Activated CD4-positive, alpha-beta T cell treated with anti-CD3 and anti-CD28 coated beads, Interleukin-2, amount 10 ng/mL, durations not matched to agents 24 days and 14 days (primary cell): ENCODE measurements around the gene RFXANK. TPM values are rescaled to one million over a fixed set of nuclear protein-coding genes. Genes with fewer than 3 reads are reported as not detected.
"Not testable (repeated sequence)": the region's sequence is repeated elsewhere in the genome, so short reads cannot be mapped to it uniquely, and the experiment has no call there.

Source experiments
- DNase-seq: peaks from one replicate; pipeline ENCODE4 v3.0.0; 2022
- H3K27ac Mint-ChIP-seq: one replicate; pipeline ENCODE4 v1.8.0; 2022; ENCODE audit warnings: mild to moderate bottlenecking, mixed read lengths
- H3K27me3 Mint-ChIP-seq: one replicate; pipeline ENCODE4 v1.8.0; 2022; ENCODE audit warnings: mixed read lengths
- H3K36me3 Mint-ChIP-seq: one replicate; pipeline ENCODE4 v1.8.0; 2022; ENCODE audit warnings: low read depth, mild to moderate bottlenecking, mixed read lengths
- H3K4me1 Mint-ChIP-seq: one replicate; pipeline ENCODE4 v1.8.0; 2021; ENCODE audit warnings: mixed read lengths
- H3K4me3 Mint-ChIP-seq: one replicate; pipeline ENCODE4 v1.8.0; 2022; ENCODE audit warnings: mild to moderate bottlenecking, moderate library complexity, mixed read lengths
- H3K9me3 Mint-ChIP-seq: one replicate; pipeline ENCODE4 v1.8.0; 2021; ENCODE audit warnings: mixed read lengths
- intact Hi-C: fragments of 100-400 bp; cut with micrococcal nuclease; formaldehyde crosslinking; loops from one replicate; pipeline ENCODE4 v1.15.1; 2023
- total RNA-seq: library from RNA; stranded (reverse); gene quantifications from 2 replicates; pipeline ENCODE4 v1.2.3, GENCODE V29; 2022

The RFXANK gene
- total RNA-seq, 1 donor from 2014 or later, result 111 TPM

DNA sequence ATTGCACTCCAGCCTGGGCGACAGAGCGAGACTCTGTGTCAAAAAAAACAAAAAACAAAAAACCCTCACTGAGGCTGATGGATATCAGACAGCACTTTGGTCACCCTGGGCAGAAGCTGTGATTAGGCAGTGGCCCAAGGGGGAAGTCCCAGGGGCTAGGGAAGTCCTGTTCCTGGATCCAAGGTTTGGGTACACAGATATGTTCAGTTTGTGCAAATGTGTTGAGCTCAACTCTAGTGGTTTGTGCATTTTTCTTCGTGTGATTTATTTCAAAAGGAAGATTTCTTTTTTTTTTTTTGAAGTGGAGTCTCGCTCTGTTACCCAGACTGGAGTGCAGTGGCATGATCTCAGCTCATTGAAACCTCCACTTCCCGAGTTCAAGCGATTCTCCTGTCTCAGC lies 34.2 kb upstream of the RFXANK start:
- H3K27ac Mint-ChIP-seq, result no peak overlapping the region
- peaks cover 2% of the 10 kb centered on the region for H3K4me1 Mint-ChIP-seq

DNA sequence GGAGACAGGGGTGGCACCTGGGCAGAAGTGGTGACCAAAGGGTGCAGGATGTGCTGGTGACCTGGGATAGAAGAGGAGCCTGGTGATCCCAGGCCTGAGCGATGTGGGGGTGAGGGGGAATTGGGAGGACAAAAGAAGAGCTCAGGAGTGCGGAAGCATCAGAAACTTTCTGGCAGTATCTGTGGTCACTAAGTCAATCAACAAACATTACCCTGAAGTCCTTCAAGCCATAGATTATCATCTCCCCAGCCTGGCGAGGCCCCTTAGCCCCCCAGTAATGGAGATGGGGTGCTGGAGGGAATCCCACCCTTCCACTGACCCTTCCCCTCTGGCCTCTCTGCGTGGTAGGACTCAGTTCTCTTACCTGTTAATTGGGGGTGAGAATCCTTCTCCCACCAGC lies 32.5 kb upstream of the RFXANK start:
- no peak for DNase-seq
- intact Hi-C loops, result no loop called here

More for the DNA sequence above, 34.2 kb upstream of the RFXANK start:
- H3K36me3 Mint-ChIP-seq, result peaks cover 9% of the 10 kb centered on the region
- no peak for DNase-seq
- no peaks in the 10 kb centered on the region for H3K9me3 Mint-ChIP-seq
- H3K27me3 Mint-ChIP-seq, result no peaks in the 10 kb centered on the region
- intact Hi-C loops, result no loop called here
- H3K4me3 Mint-ChIP-seq, result no peak overlapping the region

DNA sequence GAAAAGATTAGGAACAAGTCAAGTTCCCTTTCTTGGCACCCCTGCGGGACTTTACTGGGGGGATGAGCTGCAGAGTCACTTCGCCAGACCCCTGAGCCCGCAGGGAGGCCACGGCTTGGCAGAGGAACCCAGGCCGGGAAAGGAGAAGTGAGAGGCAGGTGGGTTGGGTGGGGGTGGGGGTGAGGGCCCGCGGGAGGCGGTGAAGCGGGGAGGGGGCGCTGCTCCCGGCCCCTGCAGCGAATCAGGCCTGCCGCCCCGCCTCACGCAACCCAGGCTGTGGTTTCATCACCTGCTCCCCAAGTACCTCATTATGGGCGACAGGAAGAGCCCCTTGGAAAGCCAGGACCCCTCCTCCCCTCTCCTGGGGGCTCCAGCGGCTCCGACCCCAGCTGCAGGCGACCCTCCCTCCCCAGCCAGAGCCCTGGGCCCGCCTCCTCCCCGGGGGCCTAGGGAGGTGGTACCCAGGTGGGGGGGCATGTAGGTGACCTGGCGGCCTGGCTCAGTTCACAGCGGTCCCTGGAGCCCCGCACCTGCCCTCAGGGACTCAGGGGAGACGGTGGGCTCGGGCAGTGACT lies 31.5 kb upstream of the RFXANK start:
- Mint-ChIP-seq H3K9me3 (no peaks in the 10 kb centered on the region), H3K4me1 (peaks cover 2% of the 10 kb centered on the region), H3K36me3 (peaks cover 8% of the 10 kb centered on the region), H3K4me3 (no peak overlapping the region), H3K27me3 (no peaks in the 10 kb centered on the region), H3K27ac (no peak overlapping the region)
- DNase-seq, result no peak
- intact Hi-C loops, result no loop called here

More for the DNA sequence above, 32.5 kb upstream of the RFXANK start:
- peaks cover 9% of the 10 kb centered on the region for H3K36me3 Mint-ChIP-seq
- no peaks in the 10 kb centered on the region for H3K9me3 Mint-ChIP-seq
- no peak overlapping the region for H3K4me3 Mint-ChIP-seq
- H3K27me3 Mint-ChIP-seq, result no peaks in the 10 kb centered on the region
- peaks cover 2% of the 10 kb centered on the region for H3K4me1 Mint-ChIP-seq
- H3K27ac Mint-ChIP-seq, result no peak overlapping the region

DNA sequence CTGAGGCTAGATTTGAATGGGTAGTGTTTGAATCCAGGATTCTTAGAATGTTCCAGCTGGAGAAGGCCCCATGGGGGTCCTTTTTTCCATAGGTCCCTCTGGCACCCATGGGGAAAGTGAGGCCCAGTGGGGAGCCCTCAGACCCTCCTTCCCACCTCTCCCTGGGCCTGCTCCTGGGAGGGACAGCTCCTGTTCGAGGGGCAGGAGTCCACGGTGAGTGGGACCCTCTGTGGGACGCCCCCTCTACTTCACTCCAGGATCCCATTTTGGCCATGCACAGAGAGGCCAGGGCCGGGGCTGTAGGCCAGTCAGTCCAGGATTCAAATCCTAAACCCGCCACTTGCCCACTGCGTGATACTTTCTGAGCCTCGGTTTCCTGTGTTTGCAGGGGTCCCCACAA lies 29.6 kb upstream of the RFXANK start:
- Mint-ChIP-seq H3K9me3 (no peaks in the 10 kb centered on the region), H3K4me1 (peaks cover 2% of the 10 kb centered on the region), H3K27me3 (no peaks in the 10 kb centered on the region), H3K36me3 (peaks cover 2% of the 10 kb centered on the region), H3K4me3 (no peak overlapping the region), H3K27ac (no peak overlapping the region)
- intact Hi-C loops, result no loop called here
- no peak for DNase-seq

DNA sequence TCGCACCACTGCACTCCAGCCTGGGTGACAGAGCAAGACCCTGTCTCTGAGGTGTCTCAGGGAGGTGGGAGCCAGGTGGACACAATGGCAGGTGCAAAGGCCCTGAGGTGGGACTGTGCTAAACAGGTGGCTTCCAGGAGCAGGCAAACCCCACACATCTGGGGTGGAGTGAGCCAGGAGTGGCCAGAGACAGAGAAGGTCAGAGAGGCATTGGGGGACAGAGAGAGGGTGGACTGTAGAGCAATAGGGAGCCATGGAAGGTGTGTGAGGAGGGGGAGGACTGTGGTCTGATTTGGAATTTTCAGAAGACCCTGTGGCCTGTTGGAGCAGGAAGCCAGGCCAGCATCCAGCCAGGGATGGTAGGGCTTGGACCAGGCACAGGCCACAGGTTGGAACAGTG lies 26.7 kb upstream of the RFXANK start:
- H3K4me3 Mint-ChIP-seq, result no peak overlapping the region
- no peak for DNase-seq
- no peaks in the 10 kb centered on the region for H3K27me3 Mint-ChIP-seq
- peaks cover 2% of the 10 kb centered on the region for H3K36me3 Mint-ChIP-seq
- intact Hi-C loops, result no loop called here
- peaks cover 5% of the 10 kb centered on the region for H3K4me1 Mint-ChIP-seq
- H3K9me3 Mint-ChIP-seq, result no peaks in the 10 kb centered on the region
- H3K27ac Mint-ChIP-seq, result no peak overlapping the region

DNA sequence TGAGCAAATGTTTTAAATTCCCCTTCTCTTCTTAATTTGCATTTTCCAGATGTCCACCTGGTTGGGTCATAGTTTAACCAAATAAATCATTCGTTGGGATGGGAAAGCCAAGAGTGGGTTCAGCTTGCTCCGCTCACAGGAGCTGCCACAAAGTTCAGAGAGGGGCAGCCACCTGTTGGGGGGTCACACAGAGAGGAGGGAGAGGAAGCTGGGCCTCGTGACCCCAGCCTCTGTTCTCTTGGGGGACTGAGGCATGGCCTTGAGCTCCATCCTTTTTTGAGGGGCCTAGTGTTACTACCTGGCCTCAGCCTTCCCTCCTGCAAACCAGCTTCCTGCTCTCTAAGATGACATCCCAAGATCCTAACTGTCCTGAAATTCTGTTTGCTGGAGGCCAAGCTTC lies 24.4 kb upstream of the RFXANK start:
- Mint-ChIP-seq H3K27me3 (peaks cover 4% of the 10 kb centered on the region), H3K4me3 (no peak overlapping the region), H3K27ac (no peak overlapping the region), H3K4me1 (peaks cover 12% of the 10 kb centered on the region), H3K9me3 (no peaks in the 10 kb centered on the region), H3K36me3 (peaks cover 4% of the 10 kb centered on the region)
- DNase-seq, result no peak
- intact Hi-C loops, result no loop called here

DNA sequence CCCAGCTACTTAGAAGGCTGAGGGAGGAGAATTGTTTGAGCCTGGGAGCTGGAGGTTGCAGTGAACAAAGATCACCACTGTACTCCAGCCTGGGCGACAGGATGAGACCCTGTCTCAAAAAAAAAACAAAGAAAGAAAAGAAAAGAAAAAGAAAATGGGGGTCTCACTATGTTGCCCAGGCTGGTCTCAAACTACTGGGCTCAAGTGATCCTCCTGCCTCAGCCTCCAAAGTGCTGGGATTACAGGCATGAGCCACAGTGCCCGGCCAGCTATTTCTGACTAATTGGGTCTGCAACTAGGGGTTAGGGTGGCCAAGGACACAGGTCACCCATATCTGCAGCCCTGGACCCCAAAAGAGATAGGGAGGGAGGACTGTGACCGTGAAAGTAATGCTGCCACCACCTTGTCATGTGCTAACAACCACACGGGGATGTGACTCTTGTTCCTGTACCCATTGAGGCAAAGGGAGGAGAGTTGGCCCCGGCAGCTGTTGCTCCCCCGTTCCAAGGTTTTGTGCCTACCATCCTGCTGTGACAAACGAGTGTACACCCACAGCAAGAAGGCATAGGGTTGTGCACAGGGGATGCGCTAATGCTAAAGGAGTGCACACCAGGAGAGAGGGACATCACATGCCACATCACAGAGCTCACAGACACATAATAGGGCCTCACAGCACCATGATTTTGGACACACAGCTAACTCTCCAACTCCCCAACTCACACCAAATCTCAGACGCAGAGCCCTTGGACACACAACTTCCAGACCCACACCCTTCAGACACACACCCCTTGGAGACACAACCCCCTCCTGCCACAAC lies 22.6 kb upstream of the RFXANK start:
- Mint-ChIP-seq H3K4me3 (peak overlapping the region; percentile 43), H3K27ac (no peak overlapping the region), H3K9me3 (no peaks in the 10 kb centered on the region), H3K4me1 (peaks cover 12% of the 10 kb centered on the region), H3K27me3 (peaks cover 4% of the 10 kb centered on the region), H3K36me3 (peaks cover 4% of the 10 kb centered on the region)
- DNase-seq, result no peak
- intact Hi-C loops, result no loop called here

DNA sequence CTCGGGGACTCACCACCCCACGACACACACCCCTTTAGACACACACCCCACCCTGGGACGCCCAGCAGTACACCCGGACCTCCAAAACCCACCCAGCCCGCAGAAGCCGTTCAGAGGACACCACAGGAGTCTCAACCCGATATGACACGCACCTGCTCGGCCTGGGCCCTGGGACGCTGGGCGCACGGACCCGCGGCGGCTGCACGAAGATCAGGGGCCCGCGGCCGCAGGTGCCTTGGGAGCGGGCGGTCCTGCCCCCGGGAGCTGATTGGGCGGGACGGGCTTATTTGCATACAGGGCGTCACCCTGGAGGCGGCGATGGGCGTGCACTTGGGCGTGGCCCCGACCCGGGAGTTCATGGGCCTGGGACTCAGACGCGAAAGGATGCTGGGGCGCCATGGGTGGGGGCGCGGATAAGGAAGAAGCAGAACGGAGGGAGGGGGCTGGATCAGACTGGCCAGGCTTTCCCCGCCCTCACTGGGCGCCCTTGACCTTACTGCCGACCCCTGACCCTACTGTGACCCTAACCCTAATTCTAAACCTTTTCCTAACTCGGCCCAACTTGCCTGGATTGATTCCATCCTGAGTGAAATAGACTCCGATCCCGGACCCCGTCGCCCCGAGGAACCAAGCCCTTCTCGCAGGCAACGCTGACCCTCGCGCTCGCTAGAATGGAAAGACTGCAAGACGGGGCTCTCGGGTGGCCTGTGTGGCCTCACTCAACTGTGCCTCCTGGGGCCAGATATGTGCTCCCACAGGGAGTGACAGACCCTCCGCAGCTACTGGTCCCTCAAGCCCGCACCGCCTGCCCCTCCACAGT lies 21.8 kb upstream of the RFXANK start, which contains the start of gene MEF2B:
Gene MEF2B (minus strand): TSS at position 211 of the 820 bp plus-strand sequence. CDS start 19,528 bp downstream, outside the sequence.
- Mint-ChIP-seq H3K27me3 (peaks cover 4% of the 10 kb centered on the region), H3K4me1 (peaks cover 12% of the 10 kb centered on the region), H3K9me3 (no peaks in the 10 kb centered on the region), H3K4me3 (peak within 1 kb of the TSS; percentile 43), H3K27ac (no peak within 1 kb of the TSS), H3K36me3 (peaks cover 4% of the 10 kb centered on the region)
- DNase-seq, result peak; percentile 94
- intact Hi-C loops, result no loop called here

DNA sequence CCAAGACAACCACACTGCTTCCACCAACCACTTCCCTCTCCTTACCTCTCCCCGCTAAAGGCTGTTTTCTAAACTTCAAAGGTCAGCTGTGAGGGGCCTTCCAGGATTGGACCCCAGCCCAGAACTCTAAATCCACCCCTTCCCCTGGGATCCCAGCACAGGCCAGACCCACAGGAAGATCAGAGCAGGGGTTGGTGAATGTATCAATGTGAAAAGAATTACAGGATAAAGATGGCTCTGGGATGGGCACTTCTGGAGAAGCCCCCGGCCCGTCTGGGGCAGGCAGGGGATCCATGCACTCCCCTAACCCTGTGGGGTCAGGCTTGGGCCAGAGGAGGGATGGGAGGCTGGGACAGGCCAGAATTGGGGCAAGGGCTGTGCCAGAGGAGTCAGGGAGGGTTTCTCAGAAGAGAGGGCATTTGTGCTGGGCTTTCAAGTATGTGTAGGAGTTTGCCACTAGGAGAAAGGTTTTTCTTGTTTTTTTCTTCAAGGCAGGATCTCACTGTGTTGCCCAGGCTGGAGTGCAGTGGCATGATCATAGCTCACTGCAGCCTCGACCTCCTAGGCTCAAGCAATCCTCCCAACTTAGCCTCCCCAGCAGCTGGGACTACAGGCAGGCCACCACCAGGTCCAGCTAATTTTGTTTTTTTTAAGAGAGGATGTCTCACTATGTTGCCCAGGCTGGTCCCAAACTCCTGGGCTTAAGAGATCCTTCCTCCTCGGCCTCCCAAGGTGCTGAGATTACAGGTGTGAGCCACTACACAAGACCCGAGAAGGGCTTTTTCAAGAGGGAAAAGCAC lies 21.0 kb upstream of the RFXANK start:
- intact Hi-C loops, result no loop called here
- peak overlapping the region; percentile 43 for H3K4me3 Mint-ChIP-seq
- H3K4me1 Mint-ChIP-seq, result peaks cover 12% of the 10 kb centered on the region

DNA sequence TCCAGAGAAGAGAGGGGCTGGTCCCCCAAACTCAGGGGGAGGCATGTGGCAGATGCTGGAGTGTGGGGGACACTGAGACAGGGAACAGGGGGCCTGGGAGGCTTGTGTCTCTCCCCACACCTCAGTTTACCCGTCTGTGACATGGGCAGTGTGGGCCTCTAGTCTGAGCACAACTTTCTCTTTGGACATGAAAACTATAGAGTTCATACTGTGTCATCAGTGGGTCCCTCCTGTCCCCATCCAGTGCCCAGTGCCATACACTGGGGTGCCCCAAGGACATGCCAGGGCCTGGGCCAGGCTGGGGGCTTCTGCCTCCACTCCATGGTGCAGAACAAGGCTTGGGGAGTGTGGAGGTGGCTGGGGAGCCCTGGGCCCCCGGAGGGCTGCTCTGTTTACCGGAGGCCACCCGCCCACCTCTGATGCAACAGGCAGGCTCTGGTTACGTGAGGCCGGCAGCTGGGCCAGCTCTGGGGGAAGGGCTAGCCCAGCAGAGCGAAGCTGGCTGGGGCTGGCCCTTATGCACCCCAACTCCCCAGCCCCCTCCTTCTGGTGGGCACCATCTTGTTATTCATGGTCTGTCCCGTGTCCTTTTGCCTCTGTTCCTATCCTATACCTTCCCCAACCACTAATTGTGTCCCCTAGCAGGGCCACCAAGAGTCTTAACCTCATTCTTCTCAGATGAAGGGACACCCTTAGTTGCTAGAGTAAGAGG lies 20.1 kb upstream of the RFXANK start:
- Mint-ChIP-seq H3K4me3 (no peak overlapping the region), H3K36me3 (peaks cover 9% of the 10 kb centered on the region), H3K4me1 (peaks cover 12% of the 10 kb centered on the region), H3K27ac (no peak overlapping the region), H3K9me3 (no peaks in the 10 kb centered on the region), H3K27me3 (peaks cover 4% of the 10 kb centered on the region)
- intact Hi-C loops, result no loop called here
- no peak for DNase-seq

More for the DNA sequence above, 21.0 kb upstream of the RFXANK start:
- no peak overlapping the region for H3K27ac Mint-ChIP-seq
- H3K9me3 Mint-ChIP-seq, result no peaks in the 10 kb centered on the region
- no peak for DNase-seq
- H3K27me3 Mint-ChIP-seq, result peaks cover 4% of the 10 kb centered on the region
- peaks cover 4% of the 10 kb centered on the region for H3K36me3 Mint-ChIP-seq

DNA sequence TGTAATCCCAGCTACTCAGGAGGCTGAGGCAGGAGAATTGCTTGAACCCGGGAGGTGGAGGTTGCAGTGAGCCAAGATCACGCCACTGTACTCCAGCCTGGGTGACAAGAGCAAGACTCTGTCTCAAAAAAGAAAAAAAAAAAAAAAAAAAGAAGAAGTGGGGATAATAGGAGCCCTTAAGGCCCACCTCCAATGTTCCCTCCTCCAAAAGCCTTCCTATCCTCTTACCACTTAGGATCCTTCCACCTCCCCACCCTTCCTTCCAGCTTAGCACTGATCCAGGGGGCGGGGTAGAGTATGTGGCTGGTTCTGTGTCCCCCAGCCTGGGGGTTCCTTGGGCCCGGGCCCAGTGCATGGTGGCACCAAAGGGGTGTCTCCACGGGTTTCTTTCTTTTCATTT lies 18.8 kb upstream of the RFXANK start:
- intact Hi-C loops, H3K4me3 Mint-ChIP-seq, H3K27me3 Mint-ChIP-seq, DNase-seq, H3K27ac Mint-ChIP-seq, H3K9me3 Mint-ChIP-seq: not testable (repeated sequence)
- peaks cover 11% of the 10 kb centered on the region for H3K36me3 Mint-ChIP-seq
- H3K4me1 Mint-ChIP-seq, result peaks cover 12% of the 10 kb centered on the region

DNA sequence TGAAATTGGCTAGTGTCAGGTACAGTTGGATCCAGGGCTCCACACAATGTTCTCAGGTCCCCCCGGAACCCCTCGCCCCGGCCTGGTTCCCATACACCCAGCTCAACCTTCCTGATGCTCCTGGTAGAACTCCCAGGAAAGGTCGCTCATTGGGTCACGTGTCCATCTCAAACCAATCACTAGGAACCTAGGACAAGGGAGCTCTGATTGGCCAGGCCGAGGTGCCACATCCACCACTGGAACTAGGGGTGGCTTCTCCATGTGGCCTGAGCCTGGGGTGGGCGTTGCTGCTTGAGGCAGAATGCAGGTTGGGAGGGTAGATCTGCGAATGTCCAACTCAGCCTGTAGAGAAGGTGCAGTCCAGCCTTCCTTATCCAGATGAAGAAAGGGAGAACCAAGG lies 15.1 kb upstream of the RFXANK start:
- no peak overlapping the region for H3K4me3 Mint-ChIP-seq
- intact Hi-C loops, result no loop called here
- H3K36me3 Mint-ChIP-seq, result peaks cover 21% of the 10 kb centered on the region
- no peaks in the 10 kb centered on the region for H3K4me1 Mint-ChIP-seq
- H3K9me3 Mint-ChIP-seq, result no peaks in the 10 kb centered on the region
- no peaks in the 10 kb centered on the region for H3K27me3 Mint-ChIP-seq
- DNase-seq, result no peak
- no peak overlapping the region for H3K27ac Mint-ChIP-seq
